HG02840 (cell line): ENCODE measurements around the gene CHDH.
A peak's percentile ranks its signal among the peaks of the same experiment; 100 is the strongest.

Experiments
- ATAC-seq: cut with Tn5 transposase; IDR thresholded peaks from one replicate; pipeline ENCODE4 v1.9.1; 2021; ENCODE audit warnings: mild to moderate bottlenecking, moderate library complexity, moderate number of reproducible peaks; ENCODE audit not compliant: unreplicated experiment, low FRiP score

The CHDH gene

GRCh38 chr3:53850895-53851294 lies 4.7 kb upstream of the CHDH start:
- ATAC-seq, result no peak

GRCh38 chr3:53849916-53850315 lies 3.7 kb upstream of the CHDH start:
- no peak for ATAC-seq

- ATAC-seq, result no peak
These were observed 584 bp upstream of the CHDH start for GRCh38 chr3:53846851-53847155.

- ATAC-seq, result no peak
These were observed 412 bp downstream of the CHDH start for GRCh38 chr3:53845881-53846133.

- ATAC-seq, result peak; percentile 30
These were observed 927 bp downstream of the CHDH start for GRCh38 chr3:53845103-53845880.

GRCh38 chr3:53844262-53845102 lies 1.7 kb downstream of the CHDH start:
- ATAC-seq, result no peak

- ATAC-seq, result peak; percentile 36
These were observed 2.7 kb downstream of the CHDH start for GRCh38 chr3:53843195-53844177.

- no peak for ATAC-seq
These were observed 3.6 kb downstream of the CHDH start for GRCh38 chr3:53842436-53843194.

GRCh38 chr3:53841296-53841695 lies 4.9 kb downstream of the CHDH start:
- no peak for ATAC-seq

GRCh38 chr3:53837331-53837730 lies 8.9 kb downstream of the CHDH start:
- no peak for ATAC-seq

GRCh38 chr3:53836084-53836872 lies 9.9 kb downstream of the CHDH start:
- no peak for ATAC-seq

GRCh38 chr3:53835257-53835656 lies 11.0 kb downstream of the CHDH start:
- no peak for ATAC-seq

- ATAC-seq, result no peak
These were observed 11.7 kb downstream of the CHDH start for GRCh38 chr3:53834429-53835095.

- no peak for ATAC-seq
These were observed 12.5 kb downstream of the CHDH start for GRCh38 chr3:53833700-53834099.

- no peak for ATAC-seq
These were observed 13.1 kb downstream of the CHDH start for GRCh38 chr3:53833053-53833645.

GRCh38 chr3:53830944-53831343 lies 15.3 kb downstream of the CHDH start:
- ATAC-seq, result no peak

GRCh38 chr3:53829605-53830004 lies 16.6 kb downstream of the CHDH start:
- ATAC-seq, result no peak

GRCh38 chr3:53828581-53828980 lies 17.6 kb downstream of the CHDH start:
- no peak for ATAC-seq

- no peak for ATAC-seq
These were observed 20.2 kb downstream of the CHDH start for GRCh38 chr3:53826048-53826447.
